Loucy (cell line): ENCODE results near the gene LYRM4.

Experiments used
- CTCF ChIP-seq: fragments of 200-600 bp; sonication (generic); conservative IDR thresholded peaks from 2 replicates; pipeline ENCODE4 v1.5.1; 2014; ENCODE audit warnings: mild to moderate bottlenecking, antibody characterized with exemption, low read length
- EZH2phosphoT487 ChIP-seq: fragments of 200-600 bp; IDR thresholded peaks from 2 replicates; pipeline ENCODE4 v1.6.1; 2018; ENCODE audit warnings: antibody characterized with exemption, mild to moderate bottlenecking, moderate library complexity, borderline replicate concordance

DNA sequence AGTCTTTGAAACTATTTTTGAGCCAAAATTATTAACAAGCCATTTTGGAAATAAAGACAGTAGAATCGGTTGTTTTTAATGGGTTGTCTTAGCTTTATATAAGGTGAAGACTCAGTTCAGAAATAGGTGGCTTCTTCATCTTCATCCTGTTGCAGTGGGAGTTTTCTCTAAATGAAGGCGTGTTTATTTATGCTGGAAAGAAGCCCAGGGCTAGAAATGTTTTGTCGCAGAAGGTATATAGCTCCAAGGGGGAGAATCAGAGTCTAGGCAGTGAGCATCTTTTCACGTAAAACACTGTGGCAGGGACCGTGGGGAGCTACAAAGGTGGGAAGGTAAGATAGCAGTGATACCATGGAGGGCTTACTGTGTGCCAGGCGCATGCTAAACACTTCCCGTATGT, 34.9 kb upstream of the LYRM4 start:
- TF ChIP-seq CTCF: no peak
- TF ChIP-seq EZH2phosphoT487: no peak
